Measurements from ENCODE around the gene SUMF1. TPM values are rescaled to one million over a fixed set of nuclear protein-coding genes. Genes with fewer than 3 reads are reported as not detected.
A peak's percentile ranks its signal among the peaks of the same experiment; 100 is the strongest.

SUMF1 gene
- total and polyA plus RNA-seq, 2 of the 13 experiments (the other 11 are each of a cell fraction or from before 2014, with no cell fraction given), result 18.5 to 28.9 TPM

- TF ChIP-seq, protein P1, sequence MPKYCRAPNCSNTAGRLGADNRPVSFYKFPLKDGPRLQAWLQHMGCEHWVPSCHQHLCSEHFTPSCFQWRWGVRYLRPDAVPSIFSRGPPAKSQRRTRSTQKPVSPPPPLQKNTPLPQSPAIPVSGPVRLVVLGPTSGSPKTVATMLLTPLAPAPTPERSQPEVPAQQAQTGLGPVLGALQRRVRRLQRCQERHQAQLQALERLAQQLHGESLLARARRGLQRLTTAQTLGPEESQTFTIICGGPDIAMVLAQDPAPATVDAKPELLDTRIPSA (CRISPR knock-in tag; IDR thresholded peaks at IDR 0.05; ENCODE audit: borderline replicate concordance), result no peak
- TF ChIP-seq ZEB1 (IDR thresholded peaks at IDR 0.05; ENCODE audit: insufficient replicate concordance, low read depth) (peak; percentile 31), ZNF224 (CRISPR knock-in tag; IDR thresholded peaks at IDR 0.05) (peak; percentile 81; the same call in 1 of the 2 replicates), JUND (CRISPR knock-in tag; IDR thresholded peaks at IDR 0.05) (0 out of 2 replicates have a peak, but pooled peaks have one; percentile 62), ZNF496 (CRISPR knock-in tag; IDR thresholded peaks at IDR 0.05; ENCODE audit: insufficient replicate concordance) (no peak), SIX4 (CRISPR knock-in tag; IDR thresholded peaks at IDR 0.05) (peak; percentile 50; the same call in 1 of the 2 replicates), AHR (CRISPR knock-in tag; IDR thresholded peaks at IDR 0.05) (peak; percentile 61; the same call in 1 of the 2 replicates), ZFP62 (CRISPR knock-in tag; IDR thresholded peaks at IDR 0.05) (no peak), ZNF253 (CRISPR knock-in tag; IDR thresholded peaks at IDR 0.05; ENCODE audit: borderline replicate concordance) (no peak), ZNF350 (CRISPR knock-in tag; IDR thresholded peaks at IDR 0.05; ENCODE audit: borderline replicate concordance, low read depth) (peak; percentile 82; the same call in 1 of the 2 replicates), UBTF (CRISPR knock-in tag; IDR thresholded peaks at IDR 0.05) (peak; percentile 96), ZNF205 (CRISPR knock-in tag; IDR thresholded peaks at IDR 0.05) (peak; percentile 64; the same call in 1 of the 2 replicates), ZNF883 (CRISPR knock-in tag; IDR thresholded peaks at IDR 0.05; ENCODE audit: not compliant biosample characterization) (peak; percentile 85), TEF (CRISPR knock-in tag; IDR thresholded peaks at IDR 0.05) (no peak), MED13 (CRISPR knock-in tag; IDR thresholded peaks at IDR 0.05) (no peak; the same call in 1 of the 2 replicates), HMGXB4 (CRISPR knock-in tag; IDR thresholded peaks at IDR 0.05; ENCODE audit: borderline replicate concordance in 1 of 2, low read depth in 1 of 2) (peak; percentile 71 to 89), YY1 (IDR thresholded peaks at IDR 0.05; ENCODE audit: insufficient read depth, insufficient replicate concordance, low read depth, low read length) (peak; percentile 99), TCF7 (IDR thresholded peaks at IDR 0.05; ENCODE audit: low read depth) (peak; percentile 23; the same call in 1 of the 2 replicates)
- TF ChIP-seq, protein P2, sequence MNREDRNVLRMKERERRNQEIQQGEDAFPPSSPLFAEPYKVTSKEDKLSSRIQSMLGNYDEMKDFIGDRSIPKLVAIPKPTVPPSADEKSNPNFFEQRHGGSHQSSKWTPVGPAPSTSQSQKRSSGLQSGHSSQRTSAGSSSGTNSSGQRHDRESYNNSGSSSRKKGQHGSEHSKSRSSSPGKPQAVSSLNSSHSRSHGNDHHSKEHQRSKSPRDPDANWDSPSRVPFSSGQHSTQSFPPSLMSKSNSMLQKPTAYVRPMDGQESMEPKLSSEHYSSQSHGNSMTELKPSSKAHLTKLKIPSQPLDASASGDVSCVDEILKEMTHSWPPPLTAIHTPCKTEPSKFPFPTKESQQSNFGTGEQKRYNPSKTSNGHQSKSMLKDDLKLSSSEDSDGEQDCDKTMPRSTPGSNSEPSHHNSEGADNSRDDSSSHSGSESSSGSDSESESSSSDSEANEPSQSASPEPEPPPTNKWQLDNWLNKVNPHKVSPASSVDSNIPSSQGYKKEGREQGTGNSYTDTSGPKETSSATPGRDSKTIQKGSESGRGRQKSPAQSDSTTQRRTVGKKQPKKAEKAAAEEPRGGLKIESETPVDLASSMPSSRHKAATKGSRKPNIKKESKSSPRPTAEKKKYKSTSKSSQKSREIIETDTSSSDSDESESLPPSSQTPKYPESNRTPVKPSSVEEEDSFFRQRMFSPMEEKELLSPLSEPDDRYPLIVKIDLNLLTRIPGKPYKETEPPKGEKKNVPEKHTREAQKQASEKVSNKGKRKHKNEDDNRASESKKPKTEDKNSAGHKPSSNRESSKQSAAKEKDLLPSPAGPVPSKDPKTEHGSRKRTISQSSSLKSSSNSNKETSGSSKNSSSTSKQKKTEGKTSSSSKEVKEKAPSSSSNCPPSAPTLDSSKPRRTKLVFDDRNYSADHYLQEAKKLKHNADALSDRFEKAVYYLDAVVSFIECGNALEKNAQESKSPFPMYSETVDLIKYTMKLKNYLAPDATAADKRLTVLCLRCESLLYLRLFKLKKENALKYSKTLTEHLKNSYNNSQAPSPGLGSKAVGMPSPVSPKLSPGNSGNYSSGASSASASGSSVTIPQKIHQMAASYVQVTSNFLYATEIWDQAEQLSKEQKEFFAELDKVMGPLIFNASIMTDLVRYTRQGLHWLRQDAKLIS (CRISPR knock-in tag; IDR thresholded peaks at IDR 0.05), result no peak
Measured at GRCh38 chr3:4466741-4467521, at the start of gene SUMF1 (continued).
